SW 1271 (cell line): ENCODE data around the gene DPH5.
A peak's percentile ranks its signal among the peaks of the same experiment; 100 is the strongest.
"Not testable (repeated sequence)": the region's sequence is repeated elsewhere in the genome, so short reads cannot be mapped to it uniquely, and the experiment has no call there.

ENCODE experiments used
- DNase-seq, 2 experiments: peaks; one replicate each; lab custom pipeline; 2025; lab: John Stamatoyannopoulos, UW

The DPH5 gene

DNA sequence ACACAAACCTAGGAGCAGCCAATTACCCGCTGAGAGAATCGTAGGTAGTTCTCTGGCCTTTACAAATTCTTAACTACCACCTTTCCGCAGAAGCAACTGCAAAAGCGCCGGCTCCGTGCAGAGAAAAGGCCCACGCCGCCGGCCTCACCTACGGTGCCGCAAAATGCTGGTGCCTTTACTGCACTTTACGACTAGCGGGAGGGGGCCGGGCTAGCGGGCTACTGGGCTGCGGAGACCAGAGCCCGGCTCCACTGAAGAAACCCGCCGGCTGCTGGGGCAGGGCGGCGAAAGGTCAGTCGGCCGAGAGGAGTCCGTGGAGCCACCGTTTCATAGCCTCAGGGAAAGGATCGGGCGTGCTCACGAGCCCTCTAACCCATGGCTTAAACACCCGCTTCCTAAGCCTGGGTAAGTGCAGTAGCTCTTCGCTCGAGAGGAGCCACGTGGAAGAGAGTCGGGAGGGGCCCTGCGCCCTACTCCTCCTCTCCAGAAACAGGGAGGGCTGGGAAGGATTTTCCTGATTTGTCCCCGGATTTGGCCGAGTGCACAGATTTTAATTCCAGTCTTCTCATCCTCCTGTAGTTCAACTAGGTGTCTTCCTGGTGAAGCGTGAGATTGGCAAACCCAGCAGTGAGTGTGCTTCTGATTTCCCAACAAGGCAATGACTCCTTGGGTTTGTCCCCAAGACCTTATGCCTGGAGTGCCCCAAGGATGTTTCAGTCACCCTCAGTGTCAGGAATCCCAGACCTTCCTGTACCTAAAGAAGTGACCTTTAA lies at the start of gene DPH5:
TSS of gene DPH5 (minus strand) at position 128 of the 773 bp plus-strand sequence. CDS start 341 bp downstream, outside the sequence.
- DNase-seq, result peak; percentile 73 to 77

DNA sequence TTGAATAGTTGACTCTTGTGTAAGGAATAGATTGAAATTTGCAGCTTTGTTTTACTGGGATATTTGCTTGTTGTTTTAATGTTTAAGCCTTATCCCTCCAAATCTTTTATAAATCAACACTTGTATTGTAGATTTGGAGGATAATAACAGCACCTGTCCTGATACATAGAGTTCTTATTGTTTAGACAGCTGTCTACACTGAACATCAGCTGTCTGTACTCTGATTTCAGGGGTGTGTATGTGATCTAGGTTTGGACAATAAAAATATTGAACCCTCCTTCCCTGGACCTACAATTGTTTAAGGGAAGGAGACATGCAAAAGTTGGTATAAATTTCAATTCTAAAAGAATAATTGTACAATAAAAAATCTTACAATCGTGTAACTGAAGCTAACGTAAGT lies 48.3 kb upstream of the DPH5 start:
- no peak for DNase-seq

DNA sequence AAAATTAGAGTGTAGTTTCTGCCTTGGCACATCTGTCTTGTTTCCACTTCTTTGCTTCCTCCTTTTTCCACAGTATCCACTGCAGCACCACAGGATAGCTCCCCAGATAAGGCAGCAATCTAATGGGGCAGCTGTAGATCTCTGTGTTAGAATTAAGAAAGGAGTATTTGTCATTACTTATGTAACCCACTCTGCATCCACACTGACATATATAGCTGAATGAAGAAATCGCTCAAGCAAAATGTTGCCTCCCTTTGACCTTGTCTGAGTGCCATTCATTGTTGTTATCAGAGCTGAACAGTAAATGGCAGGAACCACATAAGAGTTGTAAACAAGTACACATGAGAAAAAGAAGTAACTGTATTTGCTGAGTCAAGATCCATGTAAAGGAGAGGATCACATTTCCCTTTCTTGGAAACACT lies 45.9 kb upstream of the DPH5 start:
- DNase-seq, result no peak

DNA sequence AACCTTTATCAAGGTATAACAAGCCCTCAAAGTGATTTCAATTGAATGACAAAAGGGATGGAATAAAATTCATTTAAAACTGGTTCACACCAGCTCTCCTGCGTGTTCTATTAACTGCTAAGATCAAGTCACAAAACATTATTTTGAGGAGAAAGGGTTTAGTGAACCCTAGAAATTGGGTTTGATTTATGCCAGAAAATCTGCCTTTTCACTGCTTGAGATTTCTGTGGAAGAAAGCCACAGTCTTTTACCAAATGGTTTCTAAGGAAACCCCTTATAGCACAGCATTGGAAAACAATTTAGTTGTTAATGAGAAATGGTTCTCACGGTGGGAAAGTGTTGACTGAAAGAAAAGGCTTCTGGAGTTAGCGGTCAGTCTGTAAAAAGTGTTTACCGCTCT lies 43.6 kb upstream of the DPH5 start:
- DNase-seq, result no peak

DNA sequence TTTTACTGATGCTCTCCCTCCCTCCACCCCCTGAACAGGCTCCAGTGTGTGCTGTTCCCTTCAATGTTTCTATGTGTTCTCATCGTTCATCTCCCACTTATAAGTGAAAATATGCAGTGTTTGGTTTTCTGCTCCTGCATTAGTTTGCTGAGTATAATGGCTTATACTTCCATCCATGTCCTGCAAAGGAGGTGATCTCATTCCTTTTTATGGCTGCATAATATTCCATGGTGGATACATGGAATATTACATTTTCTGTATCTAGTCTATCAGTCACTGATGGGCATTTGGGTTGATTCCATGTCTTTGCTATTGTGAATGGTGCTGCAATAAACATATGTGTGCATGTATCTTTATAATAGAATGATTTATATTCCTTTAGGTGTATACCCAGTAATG lies 41.4 kb upstream of the DPH5 start:
- DNase-seq, result not testable (repeated sequence)

GRCh38 chr1:101066260-101066936 lies 40.8 kb upstream of the DPH5 start:
- DNase-seq, result no peak

DNA sequence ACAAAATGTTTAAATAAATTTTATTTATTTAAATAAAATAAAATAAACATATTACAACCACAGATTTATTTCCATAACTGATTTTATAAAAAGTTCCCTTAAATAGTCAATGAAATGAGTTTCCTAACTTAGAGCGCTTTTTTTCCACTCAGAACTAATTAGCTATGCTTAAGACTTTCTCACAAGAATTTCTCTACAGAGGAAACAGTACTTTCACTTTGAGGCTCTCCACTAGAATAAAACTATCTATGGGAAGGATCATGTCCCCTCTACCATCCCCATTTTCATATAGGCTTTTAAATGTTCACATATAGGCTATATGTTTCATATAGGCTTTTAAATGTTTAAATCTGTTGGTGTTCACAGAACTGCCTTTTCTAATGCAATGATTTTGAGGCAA lies 40.0 kb upstream of the DPH5 start:
- DNase-seq, result no peak

- DNase-seq, result no peak
These were observed 39.1 kb upstream of the DPH5 start for GRCh38 chr1:101064697-101065096.

DNA sequence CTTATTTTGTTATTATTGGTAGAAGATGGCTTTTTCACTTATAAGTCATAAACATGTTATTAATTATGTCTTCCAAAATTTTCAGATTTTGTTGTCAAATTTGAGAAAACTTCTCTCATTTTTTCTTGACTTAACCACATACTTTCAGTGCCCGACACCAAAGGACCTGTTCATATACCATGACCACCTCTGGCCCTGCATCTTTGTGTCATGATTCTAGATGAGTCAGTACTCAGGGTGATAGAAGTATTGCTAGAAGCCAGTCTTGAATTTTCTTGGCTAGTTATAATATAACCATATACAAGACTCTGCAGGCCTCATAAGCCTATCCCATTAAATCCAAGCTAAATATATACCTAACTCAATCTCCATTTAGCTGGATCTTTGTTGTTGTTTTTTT lies 35.4 kb upstream of the DPH5 start:
- no peak for DNase-seq

- no peak for DNase-seq
These were observed 34.5 kb upstream of the DPH5 start for GRCh38 chr1:101059945-101060542.

- DNase-seq, result no peak
These were observed 30.0 kb upstream of the DPH5 start for GRCh38 chr1:101055623-101056022.

DNA sequence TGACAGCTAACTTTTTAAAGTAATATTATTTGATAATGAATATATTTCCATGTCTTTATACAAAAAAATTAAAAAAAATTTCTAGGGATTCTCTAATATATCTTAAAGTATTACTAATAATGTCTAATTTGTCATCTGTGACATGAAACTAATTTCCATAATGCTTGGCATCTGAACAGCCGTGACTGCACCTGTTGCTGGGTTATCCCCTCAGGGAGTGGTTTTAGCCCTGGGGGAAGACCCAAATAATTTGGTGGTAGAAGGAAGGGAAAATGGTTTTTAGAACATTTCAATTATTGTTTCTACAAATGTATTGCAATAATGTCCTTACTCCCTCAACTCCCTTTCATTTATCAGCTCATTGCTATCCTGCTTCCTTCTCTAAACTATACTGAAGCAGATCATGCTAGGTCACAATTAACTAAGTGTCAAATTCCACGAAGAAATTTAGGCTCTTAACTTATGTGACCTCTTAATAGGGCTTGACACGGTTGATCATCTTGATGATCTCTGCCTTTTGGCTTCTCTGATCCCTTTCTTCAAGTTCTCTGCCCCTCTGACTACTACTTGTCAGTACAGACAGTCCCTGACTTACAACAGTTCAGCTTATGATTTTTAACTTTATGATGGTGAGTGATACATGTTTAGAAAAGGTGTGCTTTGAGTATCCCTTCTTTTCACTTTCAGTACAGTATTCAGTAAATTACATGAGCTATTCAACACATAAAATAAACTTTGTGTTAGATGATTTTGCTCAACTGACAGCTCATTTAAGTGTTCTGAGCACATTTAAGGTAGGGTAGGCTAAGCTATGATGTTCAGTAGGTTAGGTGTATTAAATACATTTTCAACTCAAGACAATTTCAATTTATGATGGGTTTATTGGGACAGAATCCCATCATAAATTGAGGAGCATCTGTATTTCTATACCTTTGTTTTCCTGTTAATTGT lies 26.4 kb upstream of the DPH5 start:
- no peak for DNase-seq

- DNase-seq, result no peak
These were observed 25.3 kb upstream of the DPH5 start for GRCh38 chr1:101050869-101051268.

GRCh38 chr1:101044749-101045148 lies 19.2 kb upstream of the DPH5 start:
- DNase-seq, result no peak

GRCh38 chr1:101044259-101044658 lies 18.7 kb upstream of the DPH5 start:
- DNase-seq, result no peak

- no peak for DNase-seq
These were observed 18.2 kb upstream of the DPH5 start for GRCh38 chr1:101043776-101044175.

GRCh38 chr1:101041300-101041699 lies 15.7 kb upstream of the DPH5 start:
- no peak for DNase-seq

GRCh38 chr1:101040666-101041065 lies 15.1 kb upstream of the DPH5 start:
- DNase-seq, result no peak

DNA sequence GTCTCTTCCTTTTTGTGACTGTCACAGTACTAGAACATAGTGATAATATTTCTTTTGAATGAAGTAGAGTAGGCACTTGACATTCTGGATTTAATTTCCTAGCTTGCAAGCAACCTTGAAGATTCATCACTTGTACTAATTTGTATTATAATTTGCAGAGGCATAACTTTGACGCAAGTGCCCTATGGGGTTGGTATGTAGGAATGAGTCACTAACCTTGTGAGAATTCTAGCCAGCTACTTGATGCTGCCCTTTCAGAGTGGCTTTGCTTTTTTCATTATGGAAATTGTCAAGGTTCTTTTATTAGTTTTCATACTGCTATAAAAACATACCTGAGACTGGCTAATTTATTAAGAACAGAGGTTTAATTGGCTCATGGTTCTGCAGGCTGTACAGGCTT lies 13.7 kb upstream of the DPH5 start:
- no peak for DNase-seq

- DNase-seq, result no peak
These were observed 11.7 kb upstream of the DPH5 start for GRCh38 chr1:101037316-101037715.

DNA sequence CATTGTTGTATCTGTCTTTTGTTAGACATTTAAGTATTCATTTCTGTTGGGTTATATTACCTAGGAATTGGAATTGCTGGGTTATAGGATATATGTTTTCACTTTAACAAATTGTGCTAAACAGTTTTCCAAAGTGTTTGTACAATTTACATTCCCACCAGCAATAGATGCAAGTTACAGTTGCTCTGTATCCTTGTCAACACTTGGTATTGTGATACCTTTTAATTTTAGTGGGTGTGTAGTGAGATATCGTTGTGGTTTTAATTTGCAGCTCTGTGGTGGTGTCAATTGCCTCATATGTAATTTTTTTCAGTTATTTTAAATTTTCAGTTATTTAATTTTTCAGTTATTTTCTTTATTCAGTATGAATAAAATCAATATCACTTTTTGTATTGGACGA lies 7.4 kb upstream of the DPH5 start:
- DNase-seq, result no peak

- DNase-seq, result not testable (repeated sequence)
These were observed 6.5 kb upstream of the DPH5 start for GRCh38 chr1:101032129-101032528.
